MM.1S (cell line): ENCODE results near the gene FMN1.

Experiments
- DNase-seq: peaks from one replicate; pipeline ENCODE4 v3.0.0-alpha.2; 2015
- H2AFZ ChIP-seq: fragments of 300-600 bp; sonication (generic); 2 replicates; pipeline ENCODE4 v1.6.0; 2016; ENCODE audit warnings: antibody characterized with exemption, low read length
- H3F3A ChIP-seq: fragments of 300-600 bp; sonication (generic); 2 replicates; pipeline ENCODE4 v1.6.1; 2016; ENCODE audit warnings: mild to moderate bottlenecking, antibody characterized with exemption, low read length, moderate library complexity, mixed read lengths; ENCODE audit not compliant: insufficient read depth
- H3K27ac ChIP-seq: fragments of 300-600 bp; sonication (generic); 2 replicates; pipeline ENCODE4 v1.5.1; 2016; ENCODE audit warnings: mild to moderate bottlenecking, low read length
- H3K27me3 ChIP-seq: fragments of 300-600 bp; sonication (generic); replicated peaks from 2 replicates; pipeline ENCODE4 v1.6.0; 2016; ENCODE audit warnings: low read length; ENCODE audit not compliant: insufficient read depth
- H3K36me3 ChIP-seq: fragments of 300-600 bp; sonication (generic); replicated peaks from 2 replicates; pipeline ENCODE4 v1.6.1; 2016; ENCODE audit warnings: mild to moderate bottlenecking, low read length, mixed read lengths; ENCODE audit not compliant: insufficient read depth
- H3K4me1 ChIP-seq: fragments of 300-600 bp; sonication (generic); 2 replicates; pipeline ENCODE4 v1.6.1; 2016; ENCODE audit warnings: low read length, mixed read lengths
- H3K4me2 ChIP-seq: fragments of 300-600 bp; sonication (generic); 2 replicates; pipeline ENCODE4 v1.6.0; 2016; ENCODE audit warnings: low read depth, low read length
- H3K4me3 ChIP-seq: fragments of 300-600 bp; sonication (generic); 2 replicates; pipeline ENCODE4 v1.5.1; 2016; ENCODE audit warnings: low read length, mixed read lengths
- H3K79me2 ChIP-seq: fragments of 300-600 bp; sonication (generic); 2 replicates; pipeline ENCODE4 v1.6.1; 2016; ENCODE audit warnings: mixed run types, low read length, mixed read lengths
- H3K9ac ChIP-seq: fragments of 300-600 bp; sonication (generic); 2 replicates; pipeline ENCODE4 v1.6.1; 2016; ENCODE audit warnings: low read length, mixed read lengths
- H3K9me2 ChIP-seq: fragments of 300-600 bp; sonication (generic); replicated peaks from 2 replicates; pipeline ENCODE4 v1.6.1; 2016; ENCODE audit warnings: mild to moderate bottlenecking, low read length, mixed read lengths; ENCODE audit not compliant: insufficient read depth
- H3K9me3 ChIP-seq: fragments of 300-600 bp; sonication (generic); replicated peaks from 2 replicates; pipeline ENCODE4 v1.6.1; 2016; ENCODE audit warnings: mild to moderate bottlenecking, low read length, mixed read lengths; ENCODE audit not compliant: insufficient read depth
- H4K20me1 ChIP-seq: fragments of 300-600 bp; sonication (generic); 2 replicates; pipeline ENCODE4 v1.6.1; 2016; ENCODE audit warnings: mild to moderate bottlenecking, low read length, moderate library complexity, mixed read lengths; ENCODE audit not compliant: insufficient read depth
- CTCF ChIP-seq: fragments of 300-600 bp; sonication (generic); IDR thresholded peaks from 2 replicates; pipeline ENCODE4 v1.5.1; 2016; ENCODE audit warnings: antibody characterized with exemption, low read length, mixed read lengths
- EZH2 ChIP-seq: fragments of 300-600 bp; sonication (generic); optimal IDR thresholded peaks from 2 replicates; pipeline ENCODE3; 2017; ENCODE audit warnings: low read depth, mild to moderate bottlenecking, antibody characterized with exemption, low read length, mixed read lengths
- EZH2phosphoT487 ChIP-seq: fragments of 300-600 bp; sonication (generic); IDR thresholded peaks from 2 replicates; pipeline ENCODE4 v1.6.1; 2018; ENCODE audit warnings: antibody characterized with exemption, low read length

FMN1 gene

DNA sequence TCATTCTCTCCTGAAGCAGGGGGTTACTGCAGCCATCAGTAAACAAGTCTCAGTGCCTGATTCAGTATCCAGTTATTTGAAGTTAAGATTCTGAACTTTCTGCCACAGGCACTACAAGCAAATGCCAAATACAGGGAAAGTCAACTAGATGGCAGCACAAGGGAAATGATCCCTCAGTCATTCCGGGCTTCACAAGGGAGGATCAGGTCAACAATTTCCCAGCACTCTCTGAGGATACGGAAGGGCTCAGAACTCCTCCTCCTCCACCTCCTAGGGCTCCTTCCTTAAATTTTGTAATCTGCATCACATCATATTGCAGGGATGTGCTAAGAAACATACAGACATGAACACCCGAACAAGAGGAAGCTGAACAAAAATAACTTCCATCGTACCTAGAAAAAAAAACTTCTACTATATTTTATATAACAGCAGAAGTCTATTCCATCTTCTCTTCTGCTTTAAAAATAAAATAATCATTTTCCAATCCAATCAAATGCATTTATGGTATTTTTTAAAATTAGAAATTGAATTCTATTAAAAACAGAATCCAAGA lies 187.1 kb downstream of the FMN1 start:
- H3K27ac ChIP-seq, result peak overlapping the region; percentile 96

GRCh38 chr15:33005582-33005981 lies 188.9 kb downstream of the FMN1 start:
- no peak for TF ChIP-seq EZH2
- no peak for TF ChIP-seq EZH2phosphoT487
- TF ChIP-seq CTCF, result no peak
- peaks cover 46% of the 10 kb centered on the region for H3F3A ChIP-seq
- peak overlapping the region; percentile 82 for H3K9ac ChIP-seq
- H3K27ac ChIP-seq, result peak overlapping the region; percentile 96
- no peak overlapping the region for H2AFZ ChIP-seq
- no peaks in the 10 kb centered on the region for H3K9me3 ChIP-seq
- peak; percentile 59 for DNase-seq
- peak overlapping the region; percentile 60 for H3K4me3 ChIP-seq
- peaks cover 36% of the 10 kb centered on the region for H3K79me2 ChIP-seq
- H3K4me2 ChIP-seq, result peak overlapping the region; percentile 72
- H4K20me1 ChIP-seq, result no peaks in the 10 kb centered on the region
- H3K27me3 ChIP-seq, result no peaks in the 10 kb centered on the region
- H3K36me3 ChIP-seq, result no peaks in the 10 kb centered on the region
- H3K4me1 ChIP-seq, result peaks cover 14% of the 10 kb centered on the region
- no peaks in the 10 kb centered on the region for H3K9me2 ChIP-seq

More for the DNA sequence above, 187.1 kb downstream of the FMN1 start:
- DNase-seq, result no peak
- H3K4me1 ChIP-seq, result peaks cover 14% of the 10 kb centered on the region
- peaks cover 46% of the 10 kb centered on the region for H3F3A ChIP-seq
- no peak overlapping the region for H2AFZ ChIP-seq
- peaks cover 23% of the 10 kb centered on the region for H3K79me2 ChIP-seq
- H3K9me2 ChIP-seq, result no peaks in the 10 kb centered on the region
- no peaks in the 10 kb centered on the region for H3K27me3 ChIP-seq
- H3K4me2 ChIP-seq, result peak overlapping the region; percentile 72
- TF ChIP-seq CTCF (peak; percentile 37), EZH2 (no peak), EZH2phosphoT487 (no peak)
- peak overlapping the region; percentile 60 for H3K4me3 ChIP-seq
- no peaks in the 10 kb centered on the region for H3K9me3 ChIP-seq
- no peaks in the 10 kb centered on the region for H4K20me1 ChIP-seq
- H3K9ac ChIP-seq, result peak overlapping the region; percentile 82
- no peaks in the 10 kb centered on the region for H3K36me3 ChIP-seq

DNA sequence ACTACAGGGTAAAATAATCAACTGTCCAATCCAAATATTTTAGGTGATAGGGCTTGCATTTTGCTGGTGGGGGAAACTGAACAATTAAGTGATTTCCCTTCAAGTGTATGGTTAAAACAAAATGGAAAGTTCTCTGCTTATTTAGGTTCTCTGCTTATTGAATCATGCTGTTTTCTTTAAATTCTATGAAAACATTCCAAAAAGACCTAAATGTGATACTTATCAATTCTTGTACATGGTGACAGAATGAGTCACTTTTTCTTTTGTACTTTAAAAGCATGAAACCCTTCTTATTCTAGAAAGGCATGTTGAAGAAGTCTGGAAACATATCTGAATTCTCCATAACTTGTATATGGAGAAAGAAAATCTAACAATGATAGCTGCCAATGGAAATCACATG lies 192.6 kb downstream of the FMN1 start:
- H3K4me2 ChIP-seq, result no peak overlapping the region
- H4K20me1 ChIP-seq, result no peaks in the 10 kb centered on the region
- no peak overlapping the region for H3K9ac ChIP-seq
- H3K27me3 ChIP-seq, result no peaks in the 10 kb centered on the region
- H3K36me3 ChIP-seq, result no peaks in the 10 kb centered on the region
- no peaks in the 10 kb centered on the region for H3K9me3 ChIP-seq
- H3K4me1 ChIP-seq, result 0 out of 2 replicates have a peak, but pooled peaks cover 3% of the 10 kb centered on the region
- peaks cover 19% of the 10 kb centered on the region for H3F3A ChIP-seq
- DNase-seq, result no peak
- peaks cover 30% of the 10 kb centered on the region for H3K79me2 ChIP-seq
- TF ChIP-seq EZH2 (no peak), EZH2phosphoT487 (no peak), CTCF (no peak)
- no peak overlapping the region for H3K27ac ChIP-seq
- H3K4me3 ChIP-seq, result no peak overlapping the region
- no peak overlapping the region for H2AFZ ChIP-seq
- H3K9me2 ChIP-seq, result no peaks in the 10 kb centered on the region
